ENCODE data around the gene AK9.

- no peak for TF ChIP-seq CTCF (conservative IDR thresholded peaks at IDR 0.05; ENCODE audit: low read depth, low read length)
- TF ChIP-seq EZH2 (IDR thresholded peaks at IDR 0.05; ENCODE audit: borderline replicate concordance, low read depth, low read length, poor library complexity, severe bottlenecking) = no peak
Observed at GRCh38 chr6:109686566-109687265, 4.3 kb downstream of the AK9 start.

All from A673 (cell line).